ENCODE results near the gene RASA1. TPM values are rescaled to one million over a fixed set of nuclear protein-coding genes. Genes with fewer than 3 reads are reported as not detected.

The RASA1 gene
- total and polyA plus RNA-seq, 9 of the 15 experiments (the other 6 are each of a cell fraction or from before 2014, with no cell fraction given), result 3.2 to 17.3 (median 9.2) TPM

DNA sequence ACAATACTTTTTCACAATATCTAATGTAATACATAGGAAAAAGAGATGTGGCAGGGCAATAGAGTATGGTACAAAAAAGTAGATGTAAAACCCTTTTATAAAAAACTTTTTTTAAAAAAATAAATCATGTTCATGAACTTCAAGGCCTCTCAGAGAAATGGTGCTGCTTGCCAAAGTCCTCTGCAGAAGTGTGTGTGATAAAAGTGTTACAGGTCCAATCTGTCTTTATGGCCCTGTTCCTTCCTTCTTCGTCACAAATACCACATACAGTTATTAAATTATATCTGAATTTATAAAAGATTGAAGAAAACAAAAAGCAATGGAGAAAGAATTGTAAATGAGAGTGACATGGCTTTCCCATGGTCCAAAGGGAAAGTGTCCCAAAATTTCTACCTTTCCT, 166.8 kb downstream of the RASA1 start:
- no TSS peak for BruUV-seq (replicated peaks)
- H3K27ac ChIP-seq (ENCODE audit: extremely low read depth, low read depth, low read length), result no peak overlapping the region
- no peaks in the 10 kb centered on the region for H3K4me1 ChIP-seq (replicated peaks in 1 of 2; ENCODE audit: control insufficient read depth in 2 of 2, insufficient read depth in 2 of 2, low read length in 2 of 2)
- WGBS (ENCODE audit: insufficient coverage, low coverage, missing lambda C conversion rate), result 0% methylated on average over 1 of the region's 1 CpG
- DNase-seq (ENCODE audit: extremely low read depth in 1 of 4, low spot score in 3 of 4) (no peak), FAIRE-seq (no peak), ATAC-seq (no peak)
- no peaks in the 10 kb centered on the region for H3K27me3 ChIP-seq (ENCODE audit: control insufficient read depth in 2 of 2, insufficient read depth in 2 of 2, low read length in 2 of 2)
- POLR2A ChIA-PET, result no interaction called here
- H3K9me1 ChIP-seq (ENCODE audit: control insufficient read depth, insufficient read depth, low read length), result no peaks in the 10 kb centered on the region
- H4K20me1 ChIP-seq (replicated peaks; ENCODE audit: control insufficient read depth, insufficient read depth, low read length), result no peaks in the 10 kb centered on the region
- CTCF ChIA-PET (ENCODE audit: low intra/inter-chr PET ratio), result no interaction called here
- H3K4me2 ChIP-seq (ENCODE audit: insufficient read depth, low read length), result no peak overlapping the region
- H3K79me2 ChIP-seq (ENCODE audit: control insufficient read depth, insufficient read depth, low read length), result no peaks in the 10 kb centered on the region
- H3K9ac ChIP-seq (ENCODE audit: insufficient read depth in 1 of 2, low read depth in 2 of 2, low read length in 2 of 2), result no peak overlapping the region
- TF ChIP-seq DMBX1 (CRISPR knock-in tag; IDR thresholded peaks at IDR 0.05; ENCODE audit: borderline replicate concordance) (no peak), ZNF41 (CRISPR knock-in tag; conservative IDR thresholded peaks at IDR 0.05) (no peak), ESRRA (IDR thresholded peaks at IDR 0.05; ENCODE audit: borderline replicate concordance, low read depth) (no peak), ZNF282 (CRISPR knock-in tag; IDR thresholded peaks at IDR 0.05) (no peak), ZNF24 (IDR thresholded peaks at IDR 0.05) (no peak), ETV1 (tag; conservative IDR thresholded peaks at IDR 0.05; ENCODE audit: low read depth) (no peak)
- TF ChIP-seq, protein P1, sequence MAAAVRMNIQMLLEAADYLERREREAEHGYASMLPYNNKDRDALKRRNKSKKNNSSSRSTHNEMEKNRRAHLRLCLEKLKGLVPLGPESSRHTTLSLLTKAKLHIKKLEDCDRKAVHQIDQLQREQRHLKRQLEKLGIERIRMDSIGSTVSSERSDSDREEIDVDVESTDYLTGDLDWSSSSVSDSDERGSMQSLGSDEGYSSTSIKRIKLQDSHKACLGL (CRISPR knock-in tag; IDR thresholded peaks at IDR 0.05; ENCODE audit: borderline replicate concordance, poor library complexity, severe bottlenecking), result no peak
- H3K4me3 ChIP-seq, result no peak overlapping the region
- H3K36me3 ChIP-seq (ENCODE audit: control insufficient read depth, insufficient read depth, low read length), result no peaks in the 10 kb centered on the region
- no peak overlapping the region for H2AFZ ChIP-seq (ENCODE audit: low read depth, low read length)
- intact Hi-C loops (cut with micrococcal nuclease) (no loop called here), in situ Hi-C loops (cut with MboI) (no loop called here)
- H3K9me3 ChIP-seq (replicated peaks; ENCODE audit: control insufficient read depth, insufficient read depth, low read depth, low read length), result no peaks in the 10 kb centered on the region

Measured in K562 (cell line).